Ecto neural progenitor cell (in vitro differentiated cells): ENCODE measurements around the gene GPNMB.

Experiments
- DNase-seq: peaks from one replicate; pipeline ENCODE4 v3.0.0-alpha.2; 2018; ENCODE audit warnings: low spot score

The GPNMB gene

GRCh38 chr7:23272275-23272674, 25.7 kb downstream of the GPNMB start:
- DNase-seq, result no peak

- DNase-seq, result peak; percentile 88
Measured at GRCh38 chr7:23273141-23273599, 26.6 kb downstream of the GPNMB start.

GRCh38 chr7:23275912-23276311, 29.3 kb downstream of the GPNMB start:
- DNase-seq, result no peak

GRCh38 chr7:23276376-23276775, 29.8 kb downstream of the GPNMB start:
- no peak for DNase-seq

- DNase-seq, result no peak
Measured at GRCh38 chr7:23276947-23277346, 30.4 kb downstream of the GPNMB start.

- DNase-seq, result no peak
Measured at GRCh38 chr7:23277359-23277989, 30.9 kb downstream of the GPNMB start.

- no peak for DNase-seq
Measured at GRCh38 chr7:23279819-23280525, 33.4 kb downstream of the GPNMB start.

- DNase-seq, result no peak
Measured at GRCh38 chr7:23283086-23283485, 36.5 kb downstream of the GPNMB start.

GRCh38 chr7:23284871-23285270, 38.3 kb downstream of the GPNMB start:
- no peak for DNase-seq

GRCh38 chr7:23285657-23286646, 39.4 kb downstream of the GPNMB start:
- DNase-seq, result no peak

GRCh38 chr7:23287612-23288011, 41.0 kb downstream of the GPNMB start:
- DNase-seq, result no peak

- DNase-seq, result no peak
Measured at GRCh38 chr7:23290993-23291392, 44.4 kb downstream of the GPNMB start.

GRCh38 chr7:23291957-23292560, 45.5 kb downstream of the GPNMB start:
- DNase-seq, result no peak

- DNase-seq, result no peak
Measured at GRCh38 chr7:23292623-23293022, 46.0 kb downstream of the GPNMB start.

GRCh38 chr7:23293500-23294073, 47.0 kb downstream of the GPNMB start:
- DNase-seq, result no peak

GRCh38 chr7:23294549-23295400, 48.2 kb downstream of the GPNMB start:
- no peak for DNase-seq

- DNase-seq, result no peak
Measured at GRCh38 chr7:23295401-23295697, 48.8 kb downstream of the GPNMB start.

- no peak for DNase-seq
Measured at GRCh38 chr7:23298141-23298881, 51.7 kb downstream of the GPNMB start.

GRCh38 chr7:23298885-23299769, 52.6 kb downstream of the GPNMB start, which contains the start of gene MALSU1:
Gene MALSU1, plus strand, starts transcription at chr7:23299339. Its CDS starts 14 bp downstream, at chr7:23299353.
- DNase-seq, result peak; percentile 97
